ENCODE data around the gene GINS2. TPM values are rescaled to one million over a fixed set of nuclear protein-coding genes. Genes with fewer than 3 reads are reported as not detected.

GINS2 gene
- total and polyA plus RNA-seq, 2 of the 4 experiments (the other 2 are of a cell fraction) = 12.0 to 13.4 TPM

DNA sequence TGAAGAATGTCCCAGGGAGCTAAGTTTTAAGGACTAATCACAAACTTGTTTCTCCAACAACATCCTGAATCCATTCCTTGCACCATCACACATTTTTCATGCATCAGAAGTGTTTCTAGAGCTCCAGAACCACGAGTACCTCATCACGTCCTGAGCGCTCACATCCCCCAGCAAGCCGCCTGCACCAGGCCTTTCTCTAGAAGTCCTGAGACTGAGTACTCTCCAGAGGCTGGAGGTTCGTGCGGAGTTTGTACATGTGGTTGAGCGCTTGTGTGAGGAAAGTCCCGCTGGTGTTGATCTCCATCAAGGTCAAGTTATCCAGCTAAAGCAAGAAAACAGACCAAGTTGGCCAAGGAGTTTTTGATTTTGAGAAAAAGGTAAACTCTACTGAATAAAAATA lies 10.7 kb downstream of the GINS2 start:
- H2BK120ac ChIP-seq (ENCODE audit: low read depth, low read length) = no peak overlapping the region
- H3K18ac ChIP-seq (ENCODE audit: low read depth, low read length) = no peak overlapping the region
- H3K56ac ChIP-seq (ENCODE audit: extremely low read depth, insufficient read depth, low read length) = no peak overlapping the region
- H3K4me1 ChIP-seq (ENCODE audit: control insufficient read depth, insufficient read depth, low read length) = peaks cover 11% of the 10 kb centered on the region
- H3K4ac ChIP-seq (ENCODE audit: low read depth, low read length) = no peak overlapping the region
- H2AFZ ChIP-seq (replicated peaks; ENCODE audit: low read length, poor library complexity) = no peak overlapping the region
- peaks cover 12 to 28% of the 10 kb centered on the region in 2 experiments for H3K79me1 ChIP-seq (ENCODE audit: low read depth in 1 of 2, low read length in 2 of 2)
- H2BK15ac ChIP-seq (ENCODE audit: low read depth, low read length) = no peak overlapping the region
- in situ Hi-C loops (cut with MboI; ENCODE audit: low sequenced_read_pairs) = no loop called here
- H2AK9ac ChIP-seq (replicated peaks; ENCODE audit: low read depth, low read length, poor library complexity) = no peak overlapping the region
- H4K8ac ChIP-seq (ENCODE audit: low read depth in 2 of 2, low read length in 2 of 2) = no peak overlapping the region
- H3K9me1 ChIP-seq (ENCODE audit: insufficient read depth, low read length) = peaks cover 5% of the 10 kb centered on the region
- dilution Hi-C loops (cut with HindIII; ENCODE audit: low sequenced_read_pairs, unreplicated experiment) = no loop called here
- no peak for TF ChIP-seq POLR2A (IDR thresholded peaks at IDR 0.05; ENCODE audit: low read depth, low read length)
- no peak for TF ChIP-seq MXI1 (IDR thresholded peaks at IDR 0.05; ENCODE audit: borderline replicate concordance, low read depth, low read length)
- no peak for TF ChIP-seq MAZ (IDR thresholded peaks at IDR 0.05; ENCODE audit: borderline replicate concordance, low read depth, low read length)
- no peak for TF ChIP-seq SMC3 (IDR thresholded peaks at IDR 0.05; ENCODE audit: low read depth, low read length)
- TF ChIP-seq RCOR1 (IDR thresholded peaks at IDR 0.05; ENCODE audit: insufficient replicate concordance, low read length) = no peak
- TF ChIP-seq CEBPB (IDR thresholded peaks at IDR 0.05; ENCODE audit: low read depth, low read length) = no peak
- TF ChIP-seq NFE2L2 (IDR thresholded peaks at IDR 0.05; ENCODE audit: low read depth, low read length) = no peak
- TF ChIP-seq RAD21 (IDR thresholded peaks at IDR 0.05; ENCODE audit: low read length) = no peak
- TF ChIP-seq, protein P1, sequence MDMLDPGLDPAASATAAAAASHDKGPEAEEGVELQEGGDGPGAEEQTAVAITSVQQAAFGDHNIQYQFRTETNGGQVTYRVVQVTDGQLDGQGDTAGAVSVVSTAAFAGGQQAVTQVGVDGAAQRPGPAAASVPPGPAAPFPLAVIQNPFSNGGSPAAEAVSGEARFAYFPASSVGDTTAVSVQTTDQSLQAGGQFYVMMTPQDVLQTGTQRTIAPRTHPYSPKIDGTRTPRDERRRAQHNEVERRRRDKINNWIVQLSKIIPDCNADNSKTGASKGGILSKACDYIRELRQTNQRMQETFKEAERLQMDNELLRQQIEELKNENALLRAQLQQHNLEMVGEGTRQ (IDR thresholded peaks at IDR 0.05; ENCODE audit: low read depth, low read length) = no peak
- no peak for TF ChIP-seq FOS (IDR thresholded peaks at IDR 0.05; ENCODE audit: low read depth, low read length)
- no peak for TF ChIP-seq BHLHE40 (IDR thresholded peaks at IDR 0.05; ENCODE audit: low read depth, low read length)
- TF ChIP-seq RFX5 (IDR thresholded peaks at IDR 0.05; ENCODE audit: low read depth, low read length) = no peak
- TF ChIP-seq, protein P2, sequence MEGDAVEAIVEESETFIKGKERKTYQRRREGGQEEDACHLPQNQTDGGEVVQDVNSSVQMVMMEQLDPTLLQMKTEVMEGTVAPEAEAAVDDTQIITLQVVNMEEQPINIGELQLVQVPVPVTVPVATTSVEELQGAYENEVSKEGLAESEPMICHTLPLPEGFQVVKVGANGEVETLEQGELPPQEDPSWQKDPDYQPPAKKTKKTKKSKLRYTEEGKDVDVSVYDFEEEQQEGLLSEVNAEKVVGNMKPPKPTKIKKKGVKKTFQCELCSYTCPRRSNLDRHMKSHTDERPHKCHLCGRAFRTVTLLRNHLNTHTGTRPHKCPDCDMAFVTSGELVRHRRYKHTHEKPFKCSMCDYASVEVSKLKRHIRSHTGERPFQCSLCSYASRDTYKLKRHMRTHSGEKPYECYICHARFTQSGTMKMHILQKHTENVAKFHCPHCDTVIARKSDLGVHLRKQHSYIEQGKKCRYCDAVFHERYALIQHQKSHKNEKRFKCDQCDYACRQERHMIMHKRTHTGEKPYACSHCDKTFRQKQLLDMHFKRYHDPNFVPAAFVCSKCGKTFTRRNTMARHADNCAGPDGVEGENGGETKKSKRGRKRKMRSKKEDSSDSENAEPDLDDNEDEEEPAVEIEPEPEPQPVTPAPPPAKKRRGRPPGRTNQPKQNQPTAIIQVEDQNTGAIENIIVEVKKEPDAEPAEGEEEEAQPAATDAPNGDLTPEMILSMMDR (conservative IDR thresholded peaks at IDR 0.05; ENCODE audit: low read depth, low read length) = no peak
- TF ChIP-seq, protein P3, sequence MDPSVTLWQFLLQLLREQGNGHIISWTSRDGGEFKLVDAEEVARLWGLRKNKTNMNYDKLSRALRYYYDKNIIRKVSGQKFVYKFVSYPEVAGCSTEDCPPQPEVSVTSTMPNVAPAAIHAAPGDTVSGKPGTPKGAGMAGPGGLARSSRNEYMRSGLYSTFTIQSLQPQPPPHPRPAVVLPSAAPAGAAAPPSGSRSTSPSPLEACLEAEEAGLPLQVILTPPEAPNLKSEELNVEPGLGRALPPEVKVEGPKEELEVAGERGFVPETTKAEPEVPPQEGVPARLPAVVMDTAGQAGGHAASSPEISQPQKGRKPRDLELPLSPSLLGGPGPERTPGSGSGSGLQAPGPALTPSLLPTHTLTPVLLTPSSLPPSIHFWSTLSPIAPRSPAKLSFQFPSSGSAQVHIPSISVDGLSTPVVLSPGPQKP (IDR thresholded peaks at IDR 0.05; ENCODE audit: borderline replicate concordance, low read depth, low read length) = no peak
- no peak for TF ChIP-seq CHD1 (IDR thresholded peaks at IDR 0.05; ENCODE audit: low read depth, low read length)
- TF ChIP-seq MAFK (IDR thresholded peaks at IDR 0.05; ENCODE audit: low read depth, low read length) = no peak
- H3K14ac ChIP-seq (replicated peaks; ENCODE audit: low read depth, low read length) = no peak overlapping the region
- no peak overlapping the region for H3K4me2 ChIP-seq (ENCODE audit: low read depth, low read length)
- no TSS peak for BruUV-seq (replicated peaks)
- no peak overlapping the region for H2BK20ac ChIP-seq (ENCODE audit: low read depth, low read length)
- H2AK5ac ChIP-seq (ENCODE audit: low read depth, low read length) = no peak overlapping the region
- H3K36me3 ChIP-seq (ENCODE audit: control insufficient read depth, insufficient read depth, low read length) = peaks cover 23% of the 10 kb centered on the region
- no peak overlapping the region for H2BK5ac ChIP-seq (ENCODE audit: low read depth, low read length, poor library complexity, severe bottlenecking)
- H3K23ac ChIP-seq (ENCODE audit: low read depth, low read length) = no peak overlapping the region
- no peaks in the 10 kb centered on the region for H3K9me3 ChIP-seq (ENCODE audit: control insufficient read depth, insufficient read depth, low read length)
- POLR2A ChIA-PET (ENCODE audit: unreplicated experiment) = no interaction called here
- peaks cover 22% of the 10 kb centered on the region for H4K20me1 ChIP-seq (ENCODE audit: insufficient read depth, low read length)
- DNase-seq = no peak
- H4K91ac ChIP-seq (ENCODE audit: insufficient read depth, low read depth, low read length) = no peak overlapping the region
- H3K27me3 ChIP-seq (ENCODE audit: control insufficient read depth, insufficient read depth, low read length) = no peaks in the 10 kb centered on the region
- H3K4me3 ChIP-seq (ENCODE audit: insufficient read depth, low read depth, low read length) = no peak overlapping the region
- no peak overlapping the region for H4K5ac ChIP-seq (ENCODE audit: low read depth, low read length)
- no peak overlapping the region for H3K27ac ChIP-seq (ENCODE audit: insufficient read depth, low read length)
- no peak overlapping the region for H3K9ac ChIP-seq (ENCODE audit: low read depth, low read length)
- no CpG with 5 or more reads among the region's 8 CpGs for WGBS, 2 experiments (ENCODE audit: extremely low coverage in 2 of 2, insufficient read length in 1 of 2)
- ATAC-seq (ENCODE audit: low read depth) = no peak
- intact Hi-C loops (cut with micrococcal nuclease) = loop anchor here (5.0 kb wide), 1 partner anchor 119 kb away; the partner anchor contains the start of genes COX4I1 and EMC8
- CTCF ChIA-PET = no interaction called here
